Thoracic aorta (tissue), 2 donors: ENCODE measurements around the gene ATP1A3. TPM values are rescaled to one million over a fixed set of nuclear protein-coding genes. Genes with fewer than 3 reads are reported as not detected.

Source experiments
- ATAC-seq: fragments of 150-250 bp; one replicate; pipeline ENCODE4 v1.8.0; 2017; ENCODE audit warnings: low read depth; ENCODE audit not compliant: insufficient number of reproducible peaks, low FRiP score
- DNase-seq: peaks from one replicate; pipeline ENCODE4 v3.0.0-alpha.2; 2020; ENCODE audit warnings: low spot score
- H3K27ac ChIP-seq, 2 donors: fragments of 200-600 bp; sonication (generic); 1 replicate in 1 of 2; 2 replicates in 1 of 2; pipeline ENCODE4 v1.5.1; 2016; ENCODE audit warnings: mild to moderate bottlenecking in 2 of 2, moderate library complexity in 2 of 2
- H3K27me3 ChIP-seq: fragments of 200-600 bp; sonication (generic); replicated peaks from 2 replicates; pipeline ENCODE4 v1.6.0; 2016; ENCODE audit warnings: mild to moderate bottlenecking; ENCODE audit not compliant: insufficient read depth
- H3K36me3 ChIP-seq: fragments of 200-600 bp; sonication (generic); one replicate; pipeline ENCODE4 v1.5.1; 2016
- H3K4me1 ChIP-seq, 2 donors: fragments of 200-600 bp; sonication (generic); 1 replicate in 1 of 2; 2 replicates in 1 of 2; pipeline versions ENCODE4 v1.5.1 to v1.6.0; 2016; ENCODE audit warnings: low read depth in 2 of 2, mild to moderate bottlenecking in 1 of 2; ENCODE audit not compliant: control insufficient read depth in 1 of 2
- H3K4me3 ChIP-seq: fragments of 200-600 bp; sonication (generic); 2 replicates; pipeline ENCODE4 v1.5.1; 2016; ENCODE audit warnings: mild to moderate bottlenecking
- H3K9me3 ChIP-seq: fragments of 200-600 bp; sonication (generic); 2 replicates; pipeline ENCODE4 v1.5.1; 2016
- CTCF ChIP-seq: fragments of 200-600 bp; sonication (generic); IDR thresholded peaks from one replicate; pipeline ENCODE4 v1.5.1; 2019; ENCODE audit warnings: antibody characterized with exemption
- total RNA-seq, 2 donors: library from RNA; depleted of rRNA; stranded (reverse); fragments of >200 nt; gene quantifications; one replicate each; pipeline versions ENCODE4 v1.1.0 to v1.2.3, GENCODE V29; 2016

The ATP1A3 gene
- total RNA-seq, 2 donors from 2014 or later = 0.14 TPM; not detected in 1

- no peaks in the 10 kb centered on the region for H3K4me1 ChIP-seq
- H3K27ac ChIP-seq = no peak overlapping the region
- H3K27me3 ChIP-seq = no peaks in the 10 kb centered on the region
- TF ChIP-seq CTCF = no peak
- H3K9me3 ChIP-seq = no peaks in the 10 kb centered on the region
- H3K36me3 ChIP-seq = no peaks in the 10 kb centered on the region
- H3K4me3 ChIP-seq = no peak overlapping the region
- ATAC-seq (no peak), DNase-seq (no peak)
Measured at GRCh38 chr19:41968751-41969595, 25.1 kb downstream of the ATP1A3 start.

DNA sequence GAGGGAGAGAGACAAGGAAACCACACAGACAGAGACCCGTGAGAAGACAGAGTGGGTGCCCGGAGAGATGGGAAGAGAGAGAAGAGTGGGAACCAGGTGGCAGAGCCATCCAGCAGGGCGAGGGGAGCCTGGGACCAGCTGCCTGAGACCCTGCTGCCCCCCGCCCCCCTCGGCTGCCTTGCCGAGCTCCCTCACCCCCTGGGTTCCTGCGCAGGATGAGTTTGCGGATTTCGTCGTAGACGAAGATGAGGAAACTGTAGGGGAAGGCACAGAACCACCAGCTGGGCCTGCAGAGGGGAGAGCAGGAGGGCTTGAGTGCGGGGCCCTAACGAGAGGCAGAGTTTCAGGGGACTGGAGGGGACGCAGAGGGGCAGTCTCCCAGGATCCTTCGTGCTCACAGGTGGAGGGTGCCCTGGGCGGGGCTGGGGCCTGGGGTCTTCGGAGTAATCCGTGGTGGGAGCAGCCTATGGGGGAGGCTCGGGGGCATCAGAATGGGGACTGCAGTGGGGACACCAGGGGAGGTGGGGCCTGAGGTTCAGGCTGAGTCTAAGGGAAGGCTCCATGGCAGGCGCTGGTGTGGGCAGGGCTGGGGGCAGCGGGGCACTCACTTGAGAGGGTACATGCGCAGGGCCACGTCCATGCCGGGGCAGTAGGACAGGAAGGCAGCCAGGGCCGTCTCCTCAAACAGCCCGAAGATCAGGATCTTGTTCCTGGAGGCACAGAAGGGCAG, 26.8 kb downstream of the ATP1A3 start:
- Histone ChIP-seq H3K4me3 (no peak overlapping the region), H3K27ac (no peak overlapping the region), H3K27me3 (no peaks in the 10 kb centered on the region), H3K9me3 (no peaks in the 10 kb centered on the region), H3K4me1 (no peaks in the 10 kb centered on the region), H3K36me3 (no peaks in the 10 kb centered on the region)
- no peak for TF ChIP-seq CTCF
- DNase-seq (no peak), ATAC-seq (no peak)

DNA sequence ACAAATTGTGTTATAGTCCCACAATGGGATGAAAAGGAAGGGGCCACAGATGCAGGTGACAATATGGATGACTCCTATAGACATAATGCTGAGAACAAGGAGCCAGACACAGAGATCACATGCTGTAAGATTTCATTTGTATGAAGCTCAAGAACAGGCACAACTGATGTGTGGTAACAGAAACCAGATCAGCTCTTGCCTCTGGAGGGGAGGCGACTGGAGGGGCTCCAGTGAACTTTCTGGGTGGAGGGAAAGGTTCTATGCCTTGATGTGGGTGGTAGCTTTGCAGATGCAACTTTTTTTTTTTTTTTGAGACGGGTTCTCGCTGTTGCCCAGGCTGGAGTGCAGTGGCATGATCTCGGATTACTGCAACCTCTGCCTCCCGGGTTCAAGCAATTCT, 28.9 kb downstream of the ATP1A3 start:
- DNase-seq (no peak), ATAC-seq (no peak)
- Histone ChIP-seq H3K27ac (no peak overlapping the region), H3K4me1 (no peaks in the 10 kb centered on the region), H3K9me3 (no peaks in the 10 kb centered on the region), H3K4me3 (no peak overlapping the region), H3K27me3 (no peaks in the 10 kb centered on the region), H3K36me3 (no peaks in the 10 kb centered on the region)
- no peak for TF ChIP-seq CTCF

DNA sequence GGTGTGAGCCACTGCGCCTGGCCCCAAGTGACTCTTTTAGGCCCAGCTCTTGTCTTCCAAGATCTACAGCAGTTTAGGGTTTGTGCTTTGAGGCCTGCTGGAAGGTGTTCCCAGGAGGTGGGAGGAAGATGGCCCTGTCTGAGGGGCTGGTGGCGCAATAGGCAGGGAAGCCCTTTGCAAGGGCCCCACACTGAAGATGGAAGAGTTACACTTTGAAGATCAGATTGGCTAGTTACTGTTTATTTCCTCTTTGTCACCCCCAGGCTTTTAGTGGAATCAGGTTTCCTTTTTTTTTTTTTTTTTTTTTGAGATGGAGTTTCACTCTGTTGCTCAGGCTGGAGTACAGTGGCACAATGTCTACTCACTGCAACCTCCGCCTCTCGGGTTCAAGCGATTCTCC, 33.1 kb downstream of the ATP1A3 start:
- Histone ChIP-seq H3K36me3 (peaks cover 5% of the 10 kb centered on the region), H3K4me3 (no peak overlapping the region), H3K4me1 (peaks cover 7 to 17% of the 10 kb centered on the region in 2 donors), H3K9me3 (no peaks in the 10 kb centered on the region), H3K27ac (no peak overlapping the region), H3K27me3 (no peaks in the 10 kb centered on the region)
- ATAC-seq (no peak), DNase-seq (no peak)
- no peak for TF ChIP-seq CTCF
